ENCODE results near the gene DCANP1.

Gene DCANP1

GRCh38 chr5:135442431-135443160 is 4.6 kb downstream of the DCANP1 start:
- no peak for DNase-seq (ENCODE audit: low read depth in 2 of 2, low spot score in 1 of 2)

GRCh38 chr5:135441919-135442318 is 5.2 kb downstream of the DCANP1 start:
- DNase-seq (ENCODE audit: low read depth in 2 of 2, low spot score in 1 of 2): no peak

- DNase-seq (ENCODE audit: low read depth in 2 of 2, low spot score in 1 of 2): no peak
These were observed 5.8 kb downstream of the DCANP1 start for GRCh38 chr5:135441350-135441831.

GRCh38 chr5:135440916-135441315 is 6.2 kb downstream of the DCANP1 start:
- DNase-seq (ENCODE audit: low read depth in 2 of 2, low spot score in 1 of 2): no peak

- DNase-seq (ENCODE audit: low read depth in 2 of 2, low spot score in 1 of 2): no peak
These were observed 7.6 kb downstream of the DCANP1 start for GRCh38 chr5:135439231-135440205.

GRCh38 chr5:135438636-135439221 is 8.4 kb downstream of the DCANP1 start:
- no peak for DNase-seq (ENCODE audit: low read depth in 2 of 2, low spot score in 1 of 2)

GRCh38 chr5:135437796-135438560 is 9.2 kb downstream of the DCANP1 start:
- no peak for DNase-seq (ENCODE audit: low read depth in 2 of 2, low spot score in 1 of 2)

- no peak for DNase-seq (ENCODE audit: low read depth in 2 of 2, low spot score in 1 of 2)
These were observed 9.7 kb downstream of the DCANP1 start for GRCh38 chr5:135437422-135437795.

GRCh38 chr5:135436951-135437418 is 10.2 kb downstream of the DCANP1 start:
- no peak for DNase-seq (ENCODE audit: low read depth in 2 of 2, low spot score in 1 of 2)

GRCh38 chr5:135435467-135436330 is 11.4 kb downstream of the DCANP1 start:
- no peak for DNase-seq (ENCODE audit: low read depth in 2 of 2, low spot score in 1 of 2)

- DNase-seq (ENCODE audit: low read depth in 2 of 2, low spot score in 1 of 2): no peak
These were observed 12.3 kb downstream of the DCANP1 start for GRCh38 chr5:135434591-135435466.

GRCh38 chr5:135433681-135434426 is 13.3 kb downstream of the DCANP1 start:
- no peak for DNase-seq (ENCODE audit: low read depth in 2 of 2, low spot score in 1 of 2)

- DNase-seq (ENCODE audit: low read depth in 2 of 2, low spot score in 1 of 2): no peak
These were observed 15.0 kb downstream of the DCANP1 start for GRCh38 chr5:135432113-135432512.

GRCh38 chr5:135430135-135430437 is 17.1 kb downstream of the DCANP1 start:
- DNase-seq (ENCODE audit: low read depth in 2 of 2, low spot score in 1 of 2): no peak

GRCh38 chr5:135429301-135430134 is 17.6 kb downstream of the DCANP1 start:
- no peak for DNase-seq (ENCODE audit: low read depth in 2 of 2, low spot score in 1 of 2)

GRCh38 chr5:135428586-135428985 is 18.6 kb downstream of the DCANP1 start:
- no peak for DNase-seq (ENCODE audit: low read depth in 2 of 2, low spot score in 1 of 2)

All from stimulated activated CD8-positive, alpha-beta memory T cell treated with anti-CD3 and anti-CD28 coated beads, Interleukin-4, amount 100 ng/mL, for 1 hour (primary cell).